ENCODE measurements around the gene DPP7.
"Not testable (repeated sequence)": the region's sequence is repeated elsewhere in the genome, so short reads cannot be mapped to it uniquely, and the experiment has no call there.

Gene DPP7

GRCh38 chr9:137138058-137138721 lies 23.7 kb upstream of the DPP7 start:
- Histone ChIP-seq H3K4me3 (replicated peaks; ENCODE audit: insufficient read depth, low read length) (no peak overlapping the region), H3K27ac (replicated peaks) (no peak overlapping the region), H3K27me3 (ENCODE audit: insufficient read depth, poor library complexity, severe bottlenecking) (peaks cover 45% of the 10 kb centered on the region)
- TF ChIP-seq REST (IDR thresholded peaks at IDR 0.05; ENCODE audit: insufficient replicate concordance, low read depth) (peak; percentile 26), SPI1 (IDR thresholded peaks at IDR 0.05; ENCODE audit: borderline replicate concordance, low read depth) (no peak)
- no peak for DNase-seq (ENCODE audit: low read depth in 1 of 2, low spot score in 1 of 2)

DNA sequence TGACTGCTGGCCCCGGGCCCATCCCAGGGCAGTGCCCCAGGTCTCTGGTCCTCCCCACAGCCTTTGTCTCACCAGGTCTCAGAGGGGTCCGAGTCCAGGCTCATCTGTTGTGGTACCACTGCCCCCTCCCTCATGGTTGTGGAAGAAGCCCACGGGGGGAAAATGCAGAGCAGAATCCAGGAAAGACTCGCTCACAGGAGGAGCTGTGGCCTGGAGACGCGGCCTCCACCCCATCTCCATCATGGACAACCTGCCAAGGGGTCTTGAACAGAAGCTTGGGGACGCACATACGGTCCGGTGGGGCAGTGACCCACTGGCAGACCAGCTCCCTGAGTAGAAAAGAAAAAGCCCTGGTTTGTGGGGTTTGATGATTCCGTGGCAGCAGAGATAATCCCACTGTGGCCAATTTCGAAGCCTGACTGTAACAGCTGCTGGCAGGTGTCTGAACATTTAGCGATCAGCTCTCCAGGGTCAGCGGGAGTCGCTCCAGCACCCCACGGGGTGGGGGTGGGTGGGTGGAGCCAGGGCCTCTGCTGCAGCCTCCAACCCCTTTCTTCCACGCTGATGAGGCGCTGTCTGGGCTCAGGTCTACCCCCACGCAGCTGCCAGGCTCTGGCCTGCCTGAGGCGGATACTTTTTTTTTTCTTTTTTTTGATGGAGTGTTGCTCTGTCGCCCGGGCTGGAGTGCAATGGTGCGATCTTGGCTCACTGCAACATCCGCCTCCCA lies 22.5 kb upstream of the DPP7 start:
- TF ChIP-seq, protein P1, sequence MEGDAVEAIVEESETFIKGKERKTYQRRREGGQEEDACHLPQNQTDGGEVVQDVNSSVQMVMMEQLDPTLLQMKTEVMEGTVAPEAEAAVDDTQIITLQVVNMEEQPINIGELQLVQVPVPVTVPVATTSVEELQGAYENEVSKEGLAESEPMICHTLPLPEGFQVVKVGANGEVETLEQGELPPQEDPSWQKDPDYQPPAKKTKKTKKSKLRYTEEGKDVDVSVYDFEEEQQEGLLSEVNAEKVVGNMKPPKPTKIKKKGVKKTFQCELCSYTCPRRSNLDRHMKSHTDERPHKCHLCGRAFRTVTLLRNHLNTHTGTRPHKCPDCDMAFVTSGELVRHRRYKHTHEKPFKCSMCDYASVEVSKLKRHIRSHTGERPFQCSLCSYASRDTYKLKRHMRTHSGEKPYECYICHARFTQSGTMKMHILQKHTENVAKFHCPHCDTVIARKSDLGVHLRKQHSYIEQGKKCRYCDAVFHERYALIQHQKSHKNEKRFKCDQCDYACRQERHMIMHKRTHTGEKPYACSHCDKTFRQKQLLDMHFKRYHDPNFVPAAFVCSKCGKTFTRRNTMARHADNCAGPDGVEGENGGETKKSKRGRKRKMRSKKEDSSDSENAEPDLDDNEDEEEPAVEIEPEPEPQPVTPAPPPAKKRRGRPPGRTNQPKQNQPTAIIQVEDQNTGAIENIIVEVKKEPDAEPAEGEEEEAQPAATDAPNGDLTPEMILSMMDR (IDR thresholded peaks at IDR 0.05; ENCODE audit: insufficient read depth, low read length): no peak
- TF ChIP-seq POLR2AphosphoS5 (IDR thresholded peaks at IDR 0.05; ENCODE audit: low read depth) (no peak), GABPA (IDR thresholded peaks at IDR 0.05; ENCODE audit: low read depth) (no peak), REST (IDR thresholded peaks at IDR 0.05; ENCODE audit: insufficient replicate concordance, low read depth) (no peak), SPI1 (IDR thresholded peaks at IDR 0.05; ENCODE audit: borderline replicate concordance, low read depth) (no peak)
- Histone ChIP-seq H3K4me3 (replicated peaks; ENCODE audit: insufficient read depth, low read length) (no peak overlapping the region), H3K27me3 (ENCODE audit: insufficient read depth, poor library complexity, severe bottlenecking) (peaks cover 45% of the 10 kb centered on the region), H3K27ac (replicated peaks) (no peak overlapping the region)
- DNase-seq (ENCODE audit: low read depth in 1 of 2, low spot score in 1 of 2): no peak

DNA sequence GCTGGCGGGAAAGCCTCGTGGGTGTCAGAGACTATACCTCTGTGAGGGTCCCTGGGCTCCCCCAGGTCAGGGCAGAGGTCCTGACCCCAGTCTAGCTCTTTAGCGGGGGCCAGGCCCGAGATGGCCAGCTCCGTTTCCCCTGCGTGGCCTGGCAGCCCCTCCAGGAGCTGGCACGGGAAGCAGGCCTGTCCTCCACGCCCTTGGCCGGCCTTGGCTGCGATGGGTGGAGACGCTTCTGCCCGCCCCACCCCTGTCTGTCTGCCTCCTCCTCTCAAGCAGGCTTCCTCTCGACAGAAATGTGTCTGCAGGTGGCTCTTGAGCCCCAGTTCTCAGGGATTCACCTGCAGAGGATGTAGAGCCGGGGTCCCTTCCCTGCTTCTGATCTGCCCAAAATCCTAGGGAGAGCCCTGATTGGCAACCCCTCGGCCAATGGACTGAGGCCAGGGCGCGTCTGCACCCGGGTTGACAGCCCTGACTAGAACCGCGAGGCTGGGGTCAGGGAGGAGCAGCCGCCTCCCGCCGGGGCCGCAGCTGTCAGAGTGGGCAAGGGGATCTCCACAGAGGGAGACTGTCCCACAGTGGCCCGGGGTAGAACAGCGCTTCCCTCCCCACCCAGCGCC lies 21.8 kb upstream of the DPP7 start:
- TF ChIP-seq, protein P1 (IDR thresholded peaks at IDR 0.05; ENCODE audit: insufficient read depth, low read length): no peak
- no peak for TF ChIP-seq SPI1 (IDR thresholded peaks at IDR 0.05; ENCODE audit: borderline replicate concordance, low read depth)
- no peak for TF ChIP-seq REST (IDR thresholded peaks at IDR 0.05; ENCODE audit: insufficient replicate concordance, low read depth)
- no peak for TF ChIP-seq POLR2AphosphoS5 (IDR thresholded peaks at IDR 0.05; ENCODE audit: low read depth)
- TF ChIP-seq GABPA (IDR thresholded peaks at IDR 0.05; ENCODE audit: low read depth): no peak
- H3K4me3 ChIP-seq (replicated peaks; ENCODE audit: insufficient read depth, low read length): no peak overlapping the region
- H3K27me3 ChIP-seq (ENCODE audit: insufficient read depth, poor library complexity, severe bottlenecking): peaks cover 45% of the 10 kb centered on the region
- H3K27ac ChIP-seq (replicated peaks): no peak overlapping the region
- DNase-seq (ENCODE audit: low read depth in 1 of 2, low spot score in 1 of 2): no peak

GRCh38 chr9:137135154-137135553 lies 20.6 kb upstream of the DPP7 start:
- not testable (repeated sequence) for H3K27ac ChIP-seq (replicated peaks); H3K4me3 ChIP-seq (replicated peaks; ENCODE audit: insufficient read depth, low read length); DNase-seq (ENCODE audit: low read depth in 1 of 2, low spot score in 1 of 2)
- H3K27me3 ChIP-seq (ENCODE audit: insufficient read depth, poor library complexity, severe bottlenecking): peaks cover 40% of the 10 kb centered on the region

Data from HL-60 (cell line).